HG03565 (cell line): Measurements from ENCODE around the gene SLC30A1.

Experiments
- ATAC-seq: cut with Tn5 transposase; IDR thresholded peaks from one replicate; pipeline ENCODE4 v1.9.1; 2021; ENCODE audit warnings: mild to moderate bottlenecking, moderate library complexity; ENCODE audit not compliant: unreplicated experiment

The SLC30A1 gene

DNA sequence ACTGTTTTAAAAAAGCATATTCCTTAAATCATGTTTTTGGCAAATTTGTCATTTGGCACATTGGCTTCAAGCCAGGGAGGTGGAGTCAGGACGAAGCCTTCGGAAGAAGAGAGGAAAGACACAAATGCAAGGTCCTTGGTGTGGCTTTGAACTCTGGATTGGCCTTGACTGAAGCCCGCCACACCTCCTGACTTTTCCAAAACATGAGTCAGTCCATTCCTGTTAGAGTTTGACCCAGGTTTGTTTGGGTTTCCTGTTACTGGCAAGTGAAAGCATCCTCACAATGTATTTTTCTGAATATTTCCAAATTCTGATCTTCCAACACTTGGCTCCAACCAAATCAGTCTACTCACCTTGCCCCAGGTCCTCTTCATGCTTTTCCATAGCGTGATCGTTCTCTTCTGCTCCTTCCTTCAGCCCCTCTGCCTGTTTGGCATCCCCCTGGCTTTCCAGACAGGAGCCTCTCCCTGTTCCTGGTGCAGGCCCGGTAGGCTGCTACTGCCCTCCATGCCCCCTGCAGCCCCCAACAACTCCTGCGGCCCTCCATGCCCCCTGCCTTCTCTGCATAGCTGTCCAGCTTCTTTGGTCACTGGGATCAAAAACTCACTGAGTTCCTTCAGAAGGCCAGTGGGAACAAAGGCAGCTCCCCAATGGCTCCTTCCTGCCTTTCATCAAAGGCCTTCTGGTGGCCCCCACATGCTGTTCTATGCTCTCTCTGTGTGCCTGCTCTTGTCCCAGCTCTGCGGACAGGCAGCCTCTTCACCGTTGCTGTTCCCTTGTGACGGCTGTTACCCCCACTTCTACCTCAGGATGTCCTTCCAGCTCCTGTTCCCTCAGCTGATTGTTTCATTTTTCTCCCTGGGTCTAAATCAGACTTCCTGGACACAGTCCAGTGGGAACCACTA lies 30.4 kb upstream of the SLC30A1 start:
- no peak for ATAC-seq

DNA sequence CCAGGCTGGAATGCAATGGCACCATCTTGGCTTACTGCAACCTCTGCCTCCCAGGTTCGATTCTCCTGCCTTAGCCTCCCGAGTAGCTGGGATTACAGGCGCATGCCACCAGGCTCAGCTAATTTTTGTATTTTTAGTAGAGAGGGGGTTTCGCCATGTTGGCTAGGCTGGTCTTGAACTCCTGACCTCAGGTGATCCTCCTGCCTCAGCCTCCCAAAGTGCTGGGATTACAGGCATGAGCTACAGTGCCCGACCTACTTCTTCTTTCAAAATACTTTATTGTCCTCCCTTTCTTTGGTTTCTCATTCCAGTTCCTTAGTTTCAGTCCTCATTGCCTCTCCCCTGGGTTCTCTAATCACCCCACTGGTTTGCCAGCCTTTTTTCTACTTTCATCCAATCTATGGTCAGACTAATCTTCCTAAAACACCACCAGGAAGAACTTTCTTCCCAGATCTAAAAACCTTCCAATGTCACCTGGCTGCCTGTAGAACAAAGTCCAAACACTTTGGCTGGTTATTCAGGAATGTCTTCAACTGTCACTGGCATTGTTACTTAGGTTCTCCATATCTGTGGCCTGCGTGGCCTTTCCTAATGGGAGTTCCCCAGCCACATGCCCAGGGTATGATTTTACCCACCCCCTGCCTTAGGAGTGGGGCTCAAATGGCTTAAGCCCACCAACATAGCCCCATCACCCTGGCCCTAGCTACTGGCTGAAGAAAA lies 29.0 kb upstream of the SLC30A1 start:
- ATAC-seq: no peak

DNA sequence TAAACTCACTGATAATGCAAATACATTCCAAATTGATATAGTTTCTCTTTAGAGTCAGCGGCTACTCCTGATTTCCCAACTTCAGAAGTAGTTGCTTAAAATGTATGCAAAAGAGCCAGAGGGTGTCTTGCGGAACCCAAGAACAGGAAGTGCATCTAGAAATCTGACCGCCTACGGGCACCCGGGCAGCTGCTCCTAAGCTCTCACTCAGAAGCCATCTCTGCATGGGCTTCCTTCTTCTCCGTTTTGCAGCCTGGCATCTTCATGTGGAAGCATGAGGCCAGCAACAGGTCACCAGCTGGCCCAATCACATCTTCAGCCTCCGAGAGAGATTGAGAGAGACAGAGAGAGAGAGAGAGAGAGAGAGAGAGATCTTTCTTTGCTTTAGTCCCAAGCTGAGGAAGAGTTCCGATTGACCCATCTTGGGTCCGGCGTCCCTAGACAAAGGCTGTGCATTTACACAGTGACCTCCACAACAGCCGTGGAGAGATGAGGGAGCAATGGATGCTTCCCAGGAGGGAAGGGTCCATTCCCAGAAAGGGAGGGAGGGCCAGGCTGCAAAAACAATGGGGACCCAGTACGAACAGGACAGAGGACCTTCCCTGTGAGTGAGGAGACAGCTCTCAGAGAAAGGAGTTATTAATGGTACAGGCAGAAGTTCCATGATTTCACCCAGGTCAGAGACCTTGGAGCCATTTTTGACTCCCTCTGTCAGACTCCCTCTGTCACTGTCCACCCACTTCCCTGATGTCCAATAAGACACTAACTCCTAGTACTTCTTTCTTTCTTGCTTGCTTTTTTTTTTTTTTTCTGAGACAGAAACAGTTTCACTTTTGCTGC lies 28.2 kb upstream of the SLC30A1 start:
- ATAC-seq: peak; percentile 68

DNA sequence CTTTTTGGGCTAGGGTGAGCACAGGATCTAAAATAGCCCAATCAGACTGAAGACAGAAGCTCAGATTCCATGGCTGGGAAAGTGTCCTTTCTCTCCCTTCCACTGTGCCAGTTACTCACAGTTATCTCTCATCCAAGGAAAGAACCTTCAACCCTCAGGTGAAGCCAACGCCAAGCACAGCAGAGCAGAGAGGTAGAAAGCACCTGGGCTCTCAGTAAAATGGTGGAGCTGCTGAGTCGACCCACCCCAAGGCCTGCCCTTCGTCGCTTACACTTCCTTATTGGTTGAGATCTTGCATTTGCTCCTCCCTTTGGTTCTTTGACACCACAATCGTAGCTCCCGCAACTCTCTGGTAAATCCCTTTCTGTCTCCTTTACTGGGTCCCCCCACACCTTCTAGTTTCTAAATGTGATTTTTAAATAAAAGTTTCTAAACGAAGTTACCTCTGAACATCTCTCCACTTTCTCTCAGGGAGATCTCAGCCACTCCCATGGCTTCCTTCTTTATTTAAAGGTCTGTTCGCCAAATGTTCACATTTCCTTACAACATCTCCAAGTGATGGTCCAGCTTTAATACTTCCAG lies 27.5 kb upstream of the SLC30A1 start:
- peak; percentile 88 for ATAC-seq

DNA sequence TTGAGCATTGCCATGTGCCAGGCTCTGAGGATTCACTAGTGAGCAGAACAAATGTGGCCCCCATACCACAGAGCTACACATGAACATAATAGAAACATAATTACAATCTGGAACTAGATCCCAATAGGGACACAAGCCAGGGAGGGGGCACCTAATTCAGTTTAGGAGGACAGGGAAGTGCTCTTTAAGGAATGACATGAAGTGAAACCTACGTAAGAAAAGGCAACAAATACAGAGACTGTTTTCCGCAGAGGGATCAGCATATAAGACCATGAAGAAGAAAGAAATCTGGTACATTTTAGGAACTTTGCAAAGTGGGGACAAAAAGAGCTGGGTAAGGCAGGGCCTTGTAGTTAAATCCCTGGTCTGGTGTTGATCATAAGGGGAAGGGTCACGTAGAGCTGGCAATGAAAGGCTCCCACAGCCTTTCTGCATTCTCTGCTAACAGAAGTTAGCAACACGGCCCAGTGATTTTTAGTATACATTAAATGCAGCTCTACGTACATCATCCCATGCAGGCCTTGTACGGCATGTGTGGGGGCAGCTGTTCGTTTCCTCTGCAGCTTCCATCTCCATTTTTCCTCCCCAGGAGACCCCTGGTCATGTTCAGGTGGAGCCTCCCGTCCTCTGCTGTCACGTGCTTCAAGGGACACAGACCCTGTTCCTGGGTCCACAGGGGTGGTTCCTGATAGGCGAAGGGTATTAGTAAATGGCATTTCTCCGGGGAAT lies 26.8 kb upstream of the SLC30A1 start:
- ATAC-seq: no peak

DNA sequence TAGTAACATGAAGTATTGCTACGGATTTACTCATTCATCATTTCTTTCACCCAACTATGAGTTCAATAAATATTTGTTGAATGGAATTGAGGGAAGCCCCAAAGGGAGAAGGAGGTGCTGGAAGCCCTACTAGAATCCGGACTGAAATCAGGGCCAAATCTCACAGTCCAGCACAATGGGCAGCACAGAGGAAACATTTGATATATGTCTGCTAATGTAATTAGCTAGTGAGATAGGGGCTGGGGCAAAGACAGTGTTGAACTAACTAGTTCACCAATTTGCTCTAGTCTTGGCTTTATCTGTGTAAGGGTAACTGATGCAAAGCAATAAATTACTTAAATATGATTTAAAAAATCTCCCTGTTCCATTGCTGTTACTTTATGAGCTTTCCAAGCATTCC lies 26.1 kb upstream of the SLC30A1 start:
- no peak for ATAC-seq

DNA sequence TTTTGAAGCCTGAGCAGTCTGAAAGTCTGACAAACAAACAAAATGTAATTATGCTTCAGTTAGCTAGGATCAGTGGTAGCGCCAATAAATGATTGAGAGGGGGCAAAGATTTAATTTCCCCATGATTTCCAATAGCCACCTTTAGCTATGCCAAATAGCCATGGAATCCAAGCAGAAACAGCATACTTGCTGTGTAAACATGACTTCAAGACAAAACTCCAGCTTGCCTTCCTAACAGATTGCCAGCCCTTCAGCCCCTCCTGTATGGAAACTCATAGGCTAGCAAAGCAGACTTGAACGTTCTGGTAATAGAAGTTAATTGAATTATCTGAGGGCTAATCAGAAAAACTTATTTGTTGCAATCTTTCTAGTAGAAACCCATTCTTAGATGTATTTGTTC lies 25.6 kb upstream of the SLC30A1 start:
- no peak for ATAC-seq

DNA sequence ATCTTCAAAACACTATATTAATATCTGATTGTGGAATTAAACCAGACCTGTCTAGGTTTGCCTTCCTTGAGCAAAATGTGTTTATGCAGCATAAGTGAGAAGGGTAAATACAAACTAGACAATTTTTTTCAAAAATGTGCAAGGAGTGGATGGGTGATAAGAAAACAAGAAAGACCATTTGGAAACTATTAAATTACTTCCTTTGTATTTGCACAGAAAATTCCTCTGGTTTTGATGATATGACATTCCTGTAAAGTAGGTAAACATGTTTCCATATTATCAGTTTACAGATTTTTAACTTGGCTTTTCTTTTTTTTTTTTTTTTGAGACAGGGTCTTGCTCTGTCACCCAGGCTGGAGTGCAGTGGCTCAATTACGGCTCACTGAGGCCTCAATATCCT lies 24.8 kb upstream of the SLC30A1 start:
- ATAC-seq: no peak

DNA sequence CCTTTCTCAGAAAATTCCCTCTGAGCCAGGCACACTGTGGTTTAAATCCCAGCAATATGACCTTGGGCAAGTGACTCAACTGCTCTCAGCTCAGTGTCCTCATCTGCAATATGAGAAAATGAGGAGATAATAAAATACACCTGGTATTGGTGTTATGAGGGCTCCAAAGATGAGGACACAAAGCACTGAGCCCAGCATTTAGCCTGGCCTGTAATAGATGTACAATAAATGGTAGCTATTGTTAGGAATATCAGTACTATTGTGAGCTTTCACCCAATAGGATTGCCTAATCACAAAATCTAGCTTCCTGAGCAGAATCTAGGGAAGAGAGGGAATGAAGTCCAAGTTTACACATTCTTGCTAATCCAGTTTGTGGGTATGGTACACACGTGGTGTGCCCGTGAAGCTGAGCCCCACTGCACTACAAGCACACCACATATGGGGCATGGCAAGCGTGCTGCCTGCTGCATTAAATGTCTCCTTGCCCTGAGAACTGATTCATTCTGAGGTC lies 24.3 kb upstream of the SLC30A1 start:
- ATAC-seq: no peak

DNA sequence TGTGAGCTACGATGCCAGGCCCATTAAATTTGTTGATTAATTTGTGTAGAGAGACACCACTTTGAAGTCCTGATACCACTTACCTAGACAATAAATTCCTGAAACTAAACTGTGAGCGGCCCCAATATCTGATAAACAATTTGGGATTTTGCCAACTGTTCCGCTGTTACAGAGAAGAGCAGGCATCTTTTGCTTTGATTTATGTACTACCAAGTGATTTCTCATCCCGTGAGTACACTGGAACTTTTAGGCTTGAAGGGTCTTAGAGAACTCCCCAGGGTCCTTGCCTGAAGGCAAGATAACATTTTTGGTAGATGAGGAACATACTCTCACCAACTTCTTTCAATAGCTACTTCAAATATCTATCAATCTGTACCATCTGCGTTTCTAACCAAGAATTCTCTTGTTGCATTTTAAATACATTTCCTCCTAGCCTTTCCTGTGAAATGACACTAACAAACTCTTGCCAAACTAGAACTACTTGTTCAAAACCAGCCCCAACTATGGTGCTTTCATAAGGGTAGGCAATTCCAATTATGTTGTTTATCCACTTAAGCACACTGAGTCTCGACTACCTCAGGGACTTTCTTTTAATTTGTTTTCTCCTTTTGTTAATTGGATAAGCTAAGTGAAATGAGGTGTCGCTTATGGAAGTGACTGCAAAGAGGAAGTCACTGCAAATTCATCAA lies 23.2 kb upstream of the SLC30A1 start:
- no peak for ATAC-seq

DNA sequence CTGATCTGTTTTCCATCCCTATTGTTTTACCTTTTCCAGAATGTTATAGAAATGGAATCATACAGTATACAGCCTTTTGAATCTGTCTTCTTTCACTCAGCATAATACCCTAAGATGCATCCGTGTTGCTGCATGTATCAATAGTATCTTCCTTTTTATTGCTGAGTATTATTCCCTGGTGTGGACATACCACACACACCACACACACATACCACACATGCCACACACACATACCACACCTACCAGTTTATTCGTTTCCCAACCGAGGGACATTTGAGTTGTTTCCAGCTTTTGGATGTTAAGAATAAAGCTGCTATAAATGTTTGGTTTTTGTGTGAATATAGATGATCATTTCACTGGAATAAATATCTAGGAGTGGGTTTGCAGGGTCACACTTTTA lies 22.2 kb upstream of the SLC30A1 start:
- no peak for ATAC-seq

DNA sequence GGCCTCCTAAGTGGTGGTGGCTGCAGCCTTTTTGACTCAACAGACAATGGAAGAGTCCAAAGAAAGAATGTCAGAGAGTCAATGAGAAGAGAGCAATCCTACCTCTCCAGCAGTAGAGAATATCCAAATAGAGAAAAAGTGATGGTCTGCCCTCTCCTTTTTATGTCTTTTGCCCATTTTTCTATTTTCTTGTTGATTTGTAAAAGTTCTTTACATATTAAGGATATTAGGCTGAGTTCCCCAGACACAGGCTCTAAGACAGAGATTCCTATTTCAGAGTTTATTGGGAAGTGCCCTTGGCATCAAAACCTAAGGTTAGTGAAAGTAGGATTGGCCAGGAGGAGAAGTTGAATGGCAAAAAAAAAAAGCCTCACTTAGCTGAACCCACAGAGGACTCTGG lies 20.3 kb upstream of the SLC30A1 start:
- no peak for ATAC-seq

DNA sequence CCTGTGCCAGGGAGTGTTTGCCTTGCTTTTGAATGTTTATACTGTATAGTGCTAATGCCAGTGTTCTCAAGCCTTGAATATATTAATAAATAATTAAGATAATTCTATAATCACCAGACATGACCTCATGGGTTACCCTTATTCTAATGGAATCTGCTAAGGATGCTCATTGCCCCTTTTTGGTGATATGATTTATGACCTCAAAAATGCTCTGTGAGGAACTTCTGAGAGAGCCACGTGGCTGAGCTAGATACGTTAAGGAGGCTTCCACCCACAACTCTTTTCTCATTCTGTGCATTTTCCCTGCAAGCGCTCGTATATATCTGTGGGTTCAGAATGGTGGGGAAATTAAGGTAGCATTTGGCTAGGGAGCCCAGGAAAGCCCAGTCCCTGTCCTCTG lies 19.6 kb upstream of the SLC30A1 start:
- ATAC-seq: no peak

DNA sequence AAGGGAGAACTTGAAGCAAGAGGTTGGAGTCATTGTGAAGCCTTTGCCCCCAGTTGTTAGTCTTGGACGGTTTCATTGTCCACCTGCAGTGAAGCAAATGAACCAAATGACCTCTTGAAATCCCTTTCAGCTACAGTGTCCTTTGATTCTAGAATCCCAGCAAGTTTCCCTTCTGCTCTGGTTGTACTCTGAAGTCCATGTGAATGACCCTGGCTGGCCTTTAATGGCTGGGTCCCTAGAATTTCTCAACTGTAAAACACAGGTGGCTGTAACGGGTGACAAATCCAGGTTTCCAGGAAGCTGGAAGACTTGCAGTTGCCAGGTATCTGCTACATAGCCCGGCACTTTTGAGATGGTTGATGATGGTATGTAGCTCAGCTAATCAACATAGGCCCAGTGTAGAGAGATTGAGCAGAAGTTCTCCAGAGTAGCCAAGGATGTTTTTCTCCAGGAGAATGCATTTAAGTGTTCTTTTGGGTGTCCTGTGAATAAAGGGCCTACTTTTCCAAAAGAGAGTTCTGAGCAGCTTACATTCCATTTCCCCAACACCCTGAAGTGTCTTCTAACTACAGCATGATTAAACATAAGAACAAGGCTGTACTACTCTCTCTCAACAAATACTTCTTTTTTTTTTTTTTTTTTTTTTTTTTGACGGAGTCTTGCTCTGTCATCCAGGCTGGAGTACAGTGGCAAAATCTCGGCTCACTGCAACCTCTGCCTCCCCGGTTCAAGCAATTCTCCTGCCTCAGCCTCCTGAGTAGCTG lies 17.6 kb upstream of the SLC30A1 start:
- no peak for ATAC-seq

DNA sequence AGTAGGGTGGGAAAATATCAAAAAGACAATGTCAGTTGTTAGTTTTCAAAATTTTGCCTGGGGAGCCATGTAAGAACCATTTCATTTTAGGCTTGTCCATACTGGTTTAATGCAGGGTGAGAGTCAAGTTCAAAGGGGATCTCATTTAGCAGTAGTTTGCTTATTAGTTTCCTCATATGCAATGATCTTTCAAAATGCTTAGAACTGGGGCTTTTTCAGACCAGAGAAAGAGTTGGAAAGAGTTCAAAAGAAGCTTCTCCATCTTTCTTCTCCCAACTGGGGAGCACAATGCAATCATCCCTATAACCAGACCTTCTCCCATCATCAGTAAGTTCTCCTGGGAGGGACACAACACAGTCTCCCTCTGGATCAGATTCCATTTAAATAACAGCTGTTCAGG lies 16.5 kb upstream of the SLC30A1 start:
- no peak for ATAC-seq

DNA sequence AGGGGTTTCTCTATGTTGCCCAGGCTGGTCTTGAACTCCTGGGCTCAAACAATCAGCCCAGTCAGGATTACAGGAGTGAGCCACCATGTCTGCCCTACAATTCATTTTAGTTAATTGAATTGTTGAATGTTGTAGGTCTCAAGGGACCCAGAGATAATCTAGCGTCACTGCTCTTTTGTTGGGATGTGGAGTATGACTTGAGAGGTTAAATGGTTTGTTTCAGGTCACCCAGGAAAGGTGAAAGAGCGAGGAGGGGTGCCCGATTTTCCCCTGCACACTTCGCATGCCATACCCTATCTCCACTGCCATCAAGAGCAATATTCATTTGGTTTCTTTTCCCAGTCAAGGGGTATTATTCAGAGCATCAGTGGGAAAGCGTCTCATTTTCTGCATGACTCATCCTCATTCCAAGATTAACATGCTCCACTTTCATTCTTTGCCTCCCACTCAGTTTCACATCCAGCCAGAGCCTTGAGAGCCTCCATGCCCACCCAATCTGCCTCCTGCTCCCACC lies 13.1 kb upstream of the SLC30A1 start:
- ATAC-seq: no peak

DNA sequence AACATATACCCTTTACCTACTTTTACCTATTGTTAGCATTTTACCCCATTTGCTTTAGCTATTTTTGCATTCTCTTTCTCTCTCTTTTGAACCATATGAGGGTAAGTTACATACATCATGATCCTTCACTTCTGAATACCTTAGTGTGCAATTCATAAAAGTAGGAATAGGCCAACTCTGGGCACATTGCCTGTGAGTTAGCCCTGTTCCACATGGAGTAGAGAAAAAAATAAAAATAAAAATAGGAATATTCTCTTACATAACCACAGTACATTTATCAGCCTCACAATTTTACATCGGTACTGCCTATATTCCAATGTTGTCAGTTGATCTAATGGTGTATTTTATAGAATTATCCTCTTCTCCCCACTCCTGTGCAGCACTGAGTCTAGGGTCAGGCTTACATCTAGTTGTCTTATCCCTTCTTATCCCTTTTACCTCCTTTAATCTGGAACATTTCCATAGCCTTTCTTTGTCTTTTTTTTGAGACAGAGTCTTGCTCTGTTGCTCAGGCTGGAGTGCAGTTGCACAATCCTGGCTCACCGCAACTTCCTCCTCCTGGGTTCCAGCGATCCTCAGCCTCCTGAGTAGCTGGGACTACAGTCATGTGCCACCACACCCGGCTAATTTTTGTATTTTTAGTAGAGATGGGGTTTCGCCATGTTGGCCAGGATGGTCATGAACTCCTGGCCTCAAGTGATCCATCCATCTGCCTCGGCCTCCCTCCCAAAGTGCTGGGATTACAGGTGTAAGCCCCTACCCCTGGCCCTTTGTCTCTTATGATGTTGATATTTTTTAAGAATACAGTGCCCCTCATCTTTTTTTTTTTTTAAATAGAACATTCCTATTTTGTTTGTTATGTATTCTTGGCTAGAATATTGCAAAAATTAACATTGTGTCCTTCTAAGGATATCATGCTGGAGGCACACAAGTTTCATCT lies 11.1 kb upstream of the SLC30A1 start:
- no peak for ATAC-seq

DNA sequence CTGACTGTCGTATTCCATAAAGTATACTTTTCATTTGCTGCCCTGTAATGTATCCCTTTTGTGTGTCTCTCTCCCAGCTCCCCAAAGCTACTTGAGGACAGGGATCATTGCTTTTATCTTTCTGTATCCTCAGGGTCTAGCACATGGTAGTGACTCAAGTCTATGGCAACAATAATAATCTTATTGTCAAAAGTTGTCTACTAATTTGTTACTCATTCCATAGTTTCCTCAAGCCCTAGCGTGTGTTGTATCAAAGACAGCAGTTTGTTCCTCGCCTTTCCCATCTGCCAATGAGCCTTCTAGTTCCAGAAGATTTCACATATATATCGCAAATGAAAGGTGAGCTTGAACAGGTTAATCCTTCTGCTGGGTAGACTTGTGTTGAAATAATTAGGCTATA lies 9.8 kb upstream of the SLC30A1 start:
- ATAC-seq: no peak
